NT2/D1 (cell line): Measurements from ENCODE around the gene RNU1-1.
"Not testable (repeated sequence)": the region's sequence is repeated elsewhere in the genome, so short reads cannot be mapped to it uniquely, and the experiment has no call there.

ENCODE experiments used
- DNase-seq: peaks from one replicate; pipeline ENCODE4 v3.0.0-alpha.2; 2011; ENCODE audit warnings: low read depth, low spot score
- H3K27me3 ChIP-seq: 2 replicates; pipeline ENCODE4 v1.6.0; 2011; ENCODE audit warnings: mild to moderate bottlenecking; ENCODE audit not compliant: insufficient read length, insufficient read depth
- H3K36me3 ChIP-seq: 2 replicates; pipeline ENCODE4 v1.6.1; 2011; ENCODE audit warnings: mild to moderate bottlenecking, low read length, mixed read lengths; ENCODE audit not compliant: insufficient read depth, insufficient read length
- H3K4me1 ChIP-seq: 2 replicates; pipeline ENCODE4 v1.5.1; 2011; ENCODE audit not compliant: insufficient read depth, insufficient read length
- H3K4me3 ChIP-seq: 2 replicates; pipeline ENCODE4 v1.5.1; 2011; ENCODE audit warnings: low read depth; ENCODE audit not compliant: insufficient read length
- H3K9ac ChIP-seq: 2 replicates; pipeline ENCODE4 v1.6.0; 2011; ENCODE audit warnings: low read depth; ENCODE audit not compliant: insufficient read length
- H3K9me3 ChIP-seq: 2 replicates; pipeline ENCODE4 v1.5.1; 2011; ENCODE audit warnings: mild to moderate bottlenecking, low read length; ENCODE audit not compliant: insufficient read depth

Gene RNU1-1

GRCh38 chr1:16537528-16537927 lies 23.4 kb upstream of the RNU1-1 start:
- H3K36me3 ChIP-seq, DNase-seq, H3K9ac ChIP-seq, H3K9me3 ChIP-seq, H3K4me1 ChIP-seq, H3K27me3 ChIP-seq, H3K4me3 ChIP-seq: not testable (repeated sequence)

- not testable (repeated sequence) for H3K4me1 ChIP-seq, DNase-seq, H3K4me3 ChIP-seq, H3K27me3 ChIP-seq, H3K36me3 ChIP-seq, H3K9me3 ChIP-seq, H3K9ac ChIP-seq
Observed at GRCh38 chr1:16536796-16537195, 22.7 kb upstream of the RNU1-1 start.

- H3K4me3 ChIP-seq, H3K27me3 ChIP-seq, H3K36me3 ChIP-seq, H3K9ac ChIP-seq, DNase-seq, H3K4me1 ChIP-seq, H3K9me3 ChIP-seq: not testable (repeated sequence)
Observed at GRCh38 chr1:16535898-16536297, 21.8 kb upstream of the RNU1-1 start.

GRCh38 chr1:16535487-16535886 lies 21.4 kb upstream of the RNU1-1 start:
- not testable (repeated sequence) for DNase-seq

GRCh38 chr1:16534829-16535456 lies 20.9 kb upstream of the RNU1-1 start:
- H3K9ac ChIP-seq, DNase-seq, H3K27me3 ChIP-seq, H3K4me1 ChIP-seq, H3K9me3 ChIP-seq, H3K36me3 ChIP-seq: not testable (repeated sequence)
- peak overlapping the region; percentile 18 for H3K4me3 ChIP-seq

More at GRCh38 chr1:16535487-16535886, 21.4 kb upstream of the RNU1-1 start:
- not testable (repeated sequence) for H3K4me1 ChIP-seq, H3K36me3 ChIP-seq, H3K27me3 ChIP-seq, H3K9me3 ChIP-seq
- H3K4me3 ChIP-seq, result peak overlapping the region; percentile 18
- peak overlapping the region; percentile 42 for H3K9ac ChIP-seq

- not testable (repeated sequence) for H3K9ac ChIP-seq, H3K4me1 ChIP-seq, H3K9me3 ChIP-seq, H3K27me3 ChIP-seq, H3K36me3 ChIP-seq, H3K4me3 ChIP-seq, DNase-seq
Observed at GRCh38 chr1:16534239-16534828, 20.2 kb upstream of the RNU1-1 start.

- H3K36me3 ChIP-seq, H3K4me1 ChIP-seq, DNase-seq, H3K27me3 ChIP-seq, H3K9me3 ChIP-seq, H3K4me3 ChIP-seq, H3K9ac ChIP-seq: not testable (repeated sequence)
Observed at GRCh38 chr1:16532235-16532991, 18.3 kb upstream of the RNU1-1 start.

- H3K4me1 ChIP-seq, H3K9me3 ChIP-seq, H3K36me3 ChIP-seq, H3K27me3 ChIP-seq, H3K9ac ChIP-seq, H3K4me3 ChIP-seq, DNase-seq: not testable (repeated sequence)
Observed at GRCh38 chr1:16528338-16528737, 14.3 kb upstream of the RNU1-1 start.

GRCh38 chr1:16525769-16526168 lies 11.7 kb upstream of the RNU1-1 start:
- DNase-seq, H3K4me1 ChIP-seq, H3K4me3 ChIP-seq, H3K9me3 ChIP-seq, H3K36me3 ChIP-seq, H3K9ac ChIP-seq, H3K27me3 ChIP-seq: not testable (repeated sequence)

- H3K9me3 ChIP-seq, H3K36me3 ChIP-seq, H3K27me3 ChIP-seq, H3K4me3 ChIP-seq, H3K9ac ChIP-seq, H3K4me1 ChIP-seq, DNase-seq: not testable (repeated sequence)
Observed at GRCh38 chr1:16521679-16522078, 7.6 kb upstream of the RNU1-1 start.
